KMS-11 (cell line): ENCODE data around the gene HNRNPF.
A peak's percentile ranks its signal among the peaks of the same experiment; 100 is the strongest.

Experiments used
- H2AFZ ChIP-seq: fragments of 200-600 bp; sonication (generic); 2 replicates; pipeline ENCODE4 v1.6.1; 2016; ENCODE audit warnings: antibody characterized with exemption, mixed run types, low read depth
- H3K27ac ChIP-seq: fragments of 200-600 bp; sonication (generic); 2 replicates; pipeline ENCODE4 v1.6.1; 2016; ENCODE audit warnings: mild to moderate bottlenecking, mixed run types
- H3K27me3 ChIP-seq: fragments of 200-600 bp; sonication (generic); 2 replicates; pipeline ENCODE4 v1.6.1; 2017; ENCODE audit warnings: mild to moderate bottlenecking, low read depth, mixed run types, moderate library complexity; ENCODE audit not compliant: insufficient read depth
- H3K36me3 ChIP-seq: fragments of 200-600 bp; sonication (generic); 2 replicates; pipeline ENCODE4 v1.6.1; 2017; ENCODE audit warnings: mild to moderate bottlenecking, mixed run types; ENCODE audit not compliant: insufficient read depth
- H3K4me1 ChIP-seq: fragments of 200-600 bp; sonication (generic); 2 replicates; pipeline ENCODE4 v1.6.1; 2016; ENCODE audit warnings: mild to moderate bottlenecking, low read depth, mixed run types; ENCODE audit not compliant: poor library complexity, severe bottlenecking
- H3K4me2 ChIP-seq: fragments of 200-600 bp; sonication (generic); 2 replicates; pipeline ENCODE4 v1.7.0; 2016; ENCODE audit warnings: mild to moderate bottlenecking, mixed run types
- H3K4me3 ChIP-seq: fragments of 200-600 bp; sonication (generic); IDR thresholded peaks from 2 replicates; pipeline ENCODE4 v1.6.1; 2017; ENCODE audit warnings: low read depth, low read length, mixed read lengths; ENCODE audit not compliant: insufficient read depth
- H3K79me2 ChIP-seq: fragments of 200-600 bp; sonication (generic); 2 replicates; pipeline ENCODE4 v1.6.1; 2016; ENCODE audit warnings: low read depth, mixed run types; ENCODE audit not compliant: insufficient read depth
- H3K9ac ChIP-seq: fragments of 200-600 bp; sonication (generic); 2 replicates; pipeline ENCODE4 v1.6.1; 2016; ENCODE audit warnings: mild to moderate bottlenecking, mixed run types
- H4K20me1 ChIP-seq: fragments of 200-600 bp; sonication (generic); 2 replicates; pipeline ENCODE4 v1.6.1; 2016; ENCODE audit warnings: mild to moderate bottlenecking, mixed run types; ENCODE audit not compliant: insufficient read depth
- TF ChIP-seq, protein P1 (sequence below): fragments of 200-600 bp; sonication (generic); conservative IDR thresholded peaks from 2 replicates; pipeline ENCODE4 v1.6.1; 2017; ENCODE audit warnings: low read depth, mild to moderate bottlenecking, antibody characterized with exemption, low read length, moderate library complexity, mixed read lengths

HNRNPF gene

DNA sequence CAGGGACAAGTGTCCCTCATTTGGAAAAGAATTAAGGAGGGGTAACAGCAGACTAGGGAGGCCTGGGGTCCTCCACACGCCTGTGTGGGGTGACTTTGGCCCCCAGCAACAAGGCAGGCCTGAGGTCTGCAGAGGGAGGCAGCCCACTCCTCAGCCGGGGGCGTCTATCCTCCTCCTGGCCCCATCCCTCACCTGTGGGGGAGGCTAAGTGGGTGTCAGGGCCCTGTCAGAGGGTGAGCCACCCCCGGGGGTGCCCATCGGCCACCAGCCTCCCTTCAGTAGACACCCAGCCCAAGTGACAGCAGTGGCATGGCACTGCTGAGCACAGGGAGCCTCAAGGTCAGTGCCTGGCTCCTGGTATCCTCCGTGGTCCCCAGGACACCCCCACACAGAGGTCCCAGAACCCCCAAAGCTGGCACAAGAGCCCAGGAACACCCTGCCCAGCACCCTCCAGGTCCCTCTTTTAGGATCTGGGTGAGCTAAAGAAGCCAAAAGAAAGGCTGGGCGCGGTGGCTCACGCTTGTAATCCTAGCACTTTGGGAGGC, 38.2 kb downstream of the HNRNPF start:
- H3K4me3 ChIP-seq: no peak overlapping the region
- H3K36me3 ChIP-seq: no peaks in the 10 kb centered on the region
- H3K79me2 ChIP-seq: no peaks in the 10 kb centered on the region
- no peak overlapping the region for H2AFZ ChIP-seq
- TF ChIP-seq, protein P1, sequence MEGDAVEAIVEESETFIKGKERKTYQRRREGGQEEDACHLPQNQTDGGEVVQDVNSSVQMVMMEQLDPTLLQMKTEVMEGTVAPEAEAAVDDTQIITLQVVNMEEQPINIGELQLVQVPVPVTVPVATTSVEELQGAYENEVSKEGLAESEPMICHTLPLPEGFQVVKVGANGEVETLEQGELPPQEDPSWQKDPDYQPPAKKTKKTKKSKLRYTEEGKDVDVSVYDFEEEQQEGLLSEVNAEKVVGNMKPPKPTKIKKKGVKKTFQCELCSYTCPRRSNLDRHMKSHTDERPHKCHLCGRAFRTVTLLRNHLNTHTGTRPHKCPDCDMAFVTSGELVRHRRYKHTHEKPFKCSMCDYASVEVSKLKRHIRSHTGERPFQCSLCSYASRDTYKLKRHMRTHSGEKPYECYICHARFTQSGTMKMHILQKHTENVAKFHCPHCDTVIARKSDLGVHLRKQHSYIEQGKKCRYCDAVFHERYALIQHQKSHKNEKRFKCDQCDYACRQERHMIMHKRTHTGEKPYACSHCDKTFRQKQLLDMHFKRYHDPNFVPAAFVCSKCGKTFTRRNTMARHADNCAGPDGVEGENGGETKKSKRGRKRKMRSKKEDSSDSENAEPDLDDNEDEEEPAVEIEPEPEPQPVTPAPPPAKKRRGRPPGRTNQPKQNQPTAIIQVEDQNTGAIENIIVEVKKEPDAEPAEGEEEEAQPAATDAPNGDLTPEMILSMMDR: no peak
- H3K4me2 ChIP-seq: no peak overlapping the region
- no peaks in the 10 kb centered on the region for H3K27me3 ChIP-seq
- no peak overlapping the region for H3K9ac ChIP-seq
- H3K4me1 ChIP-seq: no peaks in the 10 kb centered on the region
- H4K20me1 ChIP-seq: no peaks in the 10 kb centered on the region
- no peak overlapping the region for H3K27ac ChIP-seq

DNA sequence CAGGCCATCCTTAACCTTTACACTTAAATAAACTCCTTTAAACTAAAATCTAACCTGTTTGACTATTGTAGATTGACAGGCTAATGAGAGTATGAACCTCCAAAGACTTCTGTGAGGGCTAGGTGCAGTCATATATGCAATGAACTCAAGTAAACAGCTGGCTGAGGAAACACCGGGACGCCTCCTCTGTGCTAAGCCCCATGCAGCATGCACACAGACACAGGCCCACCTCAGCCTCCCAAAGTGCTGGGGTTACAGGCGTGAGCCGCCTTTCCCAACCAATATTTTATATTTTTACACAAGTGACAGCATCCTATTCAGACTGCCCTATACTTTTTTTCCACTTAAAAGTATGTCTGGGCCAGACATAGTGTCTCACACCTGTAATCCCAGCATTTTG, 39.1 kb downstream of the HNRNPF start:
- Histone ChIP-seq H3K79me2 (no peaks in the 10 kb centered on the region), H2AFZ (no peak overlapping the region), H4K20me1 (no peaks in the 10 kb centered on the region), H3K27me3 (no peaks in the 10 kb centered on the region), H3K4me3 (no peak overlapping the region), H3K9ac (no peak overlapping the region), H3K4me2 (no peak overlapping the region), H3K4me1 (no peaks in the 10 kb centered on the region), H3K27ac (no peak overlapping the region), H3K36me3 (no peaks in the 10 kb centered on the region)
- TF ChIP-seq, protein P1: no peak

- Histone ChIP-seq H4K20me1 (no peaks in the 10 kb centered on the region), H3K9ac (no peak overlapping the region), H2AFZ (no peak overlapping the region), H3K4me3 (no peak overlapping the region), H3K4me1 (no peaks in the 10 kb centered on the region), H3K36me3 (no peaks in the 10 kb centered on the region), H3K79me2 (no peaks in the 10 kb centered on the region), H3K27ac (no peak overlapping the region), H3K4me2 (no peak overlapping the region), H3K27me3 (no peaks in the 10 kb centered on the region)
- TF ChIP-seq, protein P1: no peak
Observed at GRCh38 chr10:43365001-43365400, 44.0 kb downstream of the HNRNPF start.

DNA sequence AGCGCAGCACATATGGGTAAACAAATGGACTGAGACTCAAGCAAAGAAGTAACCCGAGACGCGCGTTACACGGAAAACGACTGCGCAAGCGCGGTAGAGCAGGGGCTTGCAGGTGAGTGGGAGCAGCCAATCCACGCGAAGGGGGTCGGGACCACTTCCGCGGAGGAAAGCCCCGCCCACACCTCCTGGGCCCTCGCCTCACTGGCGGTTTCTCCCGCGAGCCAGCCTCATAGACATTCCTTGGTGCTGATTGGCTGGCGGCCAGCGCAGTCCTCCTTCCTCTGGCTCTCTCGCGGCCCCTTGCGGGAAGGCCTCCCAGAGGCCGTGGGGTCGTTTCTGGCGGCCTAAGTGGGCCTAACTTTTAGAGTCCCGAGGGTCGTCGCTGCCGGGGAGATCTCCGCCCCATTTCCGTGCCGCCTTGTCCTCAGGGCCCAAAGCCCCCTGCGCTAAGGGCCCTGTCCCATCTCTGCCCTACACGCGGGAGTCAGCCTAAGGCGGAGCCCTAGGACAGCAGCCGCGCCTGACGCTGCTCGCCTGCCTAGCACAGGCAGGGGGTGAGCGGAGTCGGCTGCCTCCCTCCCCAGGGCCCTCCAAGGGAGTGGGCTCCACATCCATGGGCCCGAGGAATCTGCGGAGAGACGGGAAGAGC, 46.7 kb downstream of the HNRNPF start:
- Histone ChIP-seq H2AFZ (peak overlapping the region; percentile 57), H3K9ac (no peak overlapping the region; the same call in 1 of the 2 replicates), H3K4me3 (no peak overlapping the region), H3K4me2 (no peak overlapping the region), H3K79me2 (no peaks in the 10 kb centered on the region), H3K36me3 (no peaks in the 10 kb centered on the region), H3K27ac (peak overlapping the region; percentile 22; the same call in 1 of the 2 replicates), H3K27me3 (no peaks in the 10 kb centered on the region), H3K4me1 (no peaks in the 10 kb centered on the region), H4K20me1 (no peaks in the 10 kb centered on the region)
- TF ChIP-seq, protein P1: no peak
